ENCODE measurements around the gene TWF1. TPM values are rescaled to one million over a fixed set of nuclear protein-coding genes. Genes with fewer than 3 reads are reported as not detected.
A peak's percentile ranks its signal among the peaks of the same experiment; 100 is the strongest.
"Not testable (repeated sequence)": the region's sequence is repeated elsewhere in the genome, so short reads cannot be mapped to it uniquely, and the experiment has no call there.

The TWF1 gene
- total RNA-seq, 1 donor from 2014 or later: 164 TPM

- ATAC-seq: peak; percentile 34
These were observed 813 bp downstream of the TWF1 start for GRCh38 chr12:43805149-43805859.

DNA sequence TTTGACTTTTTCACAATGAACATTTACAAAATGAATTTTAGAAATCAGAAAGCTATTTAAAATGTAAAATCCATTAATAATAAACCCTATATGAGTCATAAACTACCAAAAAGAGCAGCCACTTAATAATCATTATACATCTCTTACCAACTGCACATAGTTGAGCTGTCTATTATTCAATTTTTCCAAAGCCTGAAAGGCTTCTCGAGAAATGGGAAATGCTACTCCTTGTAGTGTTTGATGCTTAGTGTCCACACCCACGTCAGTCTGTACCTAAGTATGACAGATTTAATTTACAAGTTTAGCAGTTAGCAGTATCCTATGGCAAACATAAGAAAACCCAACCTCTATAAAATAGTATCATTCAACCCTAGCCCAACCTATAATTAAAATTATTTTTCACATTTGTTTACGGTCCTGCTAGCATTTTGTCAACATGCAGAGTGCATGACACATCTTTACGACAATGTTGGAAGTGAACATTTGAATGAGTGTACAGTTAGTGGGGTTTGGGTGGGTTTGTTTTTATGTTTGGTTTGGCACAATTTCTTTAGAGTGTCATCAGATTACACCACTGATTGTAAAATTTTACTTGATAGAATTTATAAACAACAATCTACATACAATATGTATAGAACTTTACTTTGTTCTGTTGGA is 8.4 kb downstream of the TWF1 start:
- no peak for ATAC-seq

DNA sequence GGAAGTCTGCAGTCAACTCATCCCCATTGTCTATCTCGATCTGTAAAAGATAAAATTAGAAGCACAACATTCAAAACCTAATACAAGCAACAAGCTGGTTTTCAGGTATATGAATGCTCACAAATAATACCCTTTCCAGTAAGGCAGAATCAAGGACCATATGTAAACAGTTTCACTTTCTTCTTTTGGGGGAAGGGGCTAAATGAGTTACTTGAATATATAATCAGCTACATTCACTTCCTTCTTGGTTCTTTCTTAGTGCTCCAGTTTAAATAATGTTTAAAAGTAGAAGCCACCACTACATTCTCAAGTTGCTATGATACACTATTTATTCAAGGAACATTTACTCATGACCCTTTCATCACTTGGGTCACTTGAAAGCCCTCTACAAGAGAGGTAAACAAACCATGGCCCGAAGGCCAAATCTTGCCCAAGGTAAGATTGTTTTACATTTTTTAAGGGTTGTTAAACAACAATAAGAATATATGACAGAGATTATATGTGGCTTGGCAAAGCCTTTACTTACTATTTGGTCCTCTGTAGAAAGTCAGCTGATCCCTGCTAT is 10.3 kb downstream of the TWF1 start:
- ATAC-seq: no peak

- ATAC-seq: no peak
These were observed 16.2 kb downstream of the TWF1 start for GRCh38 chr12:43789941-43790340.

DNA sequence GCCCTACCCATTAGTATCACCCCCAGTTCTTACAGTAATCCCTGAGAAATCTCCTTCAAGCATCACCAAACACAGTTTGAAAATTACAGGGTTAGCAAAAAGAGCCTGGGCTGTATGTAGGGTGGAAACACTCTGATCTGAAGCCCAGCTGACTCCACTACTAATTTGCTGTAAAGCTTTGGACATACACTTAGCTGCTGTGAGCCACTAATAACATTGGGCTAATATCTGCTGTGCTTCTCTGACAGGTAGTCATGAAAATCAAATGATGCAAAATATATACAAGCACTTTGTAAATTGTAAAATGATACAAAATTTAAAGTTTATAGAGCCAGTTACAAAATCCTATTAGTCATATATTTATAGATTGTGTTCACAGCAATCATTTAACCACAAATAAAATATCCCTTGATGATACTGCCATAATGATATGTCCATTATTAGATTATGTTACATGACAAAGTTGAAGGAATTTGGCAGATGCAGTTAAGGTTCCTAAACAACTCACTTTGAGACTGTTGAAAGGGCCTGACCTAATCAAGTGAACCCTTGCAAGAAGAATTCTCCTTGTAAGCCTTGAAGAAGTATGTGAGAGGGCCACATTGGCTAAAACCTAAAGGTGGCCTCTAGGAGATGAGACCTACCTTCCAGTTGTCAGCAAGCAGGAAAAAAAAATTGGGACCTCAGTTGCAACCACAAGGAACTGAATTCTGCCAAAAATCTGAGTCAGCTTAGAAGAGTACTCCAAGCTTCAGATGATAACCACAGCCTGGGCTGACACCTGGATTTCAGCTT is 19.0 kb downstream of the TWF1 start:
- no peak for ATAC-seq

DNA sequence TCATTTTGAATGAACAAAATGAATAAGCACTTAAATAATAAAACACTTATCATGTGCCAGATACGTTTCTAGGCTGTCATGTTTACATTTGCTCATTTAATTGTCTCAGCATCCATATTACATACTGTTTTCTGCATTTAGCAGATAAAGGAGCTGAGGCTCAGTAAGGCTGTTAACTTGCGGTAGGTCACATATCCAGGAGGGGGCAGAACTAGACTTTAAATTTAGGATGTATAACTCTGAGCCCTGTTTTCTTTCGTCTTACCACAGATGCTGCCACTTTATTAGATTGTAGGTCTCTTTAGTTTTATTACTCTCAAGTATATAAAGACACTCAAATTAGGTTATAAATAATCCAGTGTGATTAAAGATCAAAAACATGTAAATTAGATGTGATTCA is 29.6 kb downstream of the TWF1 start:
- peak; percentile 54 for ATAC-seq

- ATAC-seq: no peak
These were observed 39.8 kb downstream of the TWF1 start for GRCh38 chr12:43766291-43766690.

DNA sequence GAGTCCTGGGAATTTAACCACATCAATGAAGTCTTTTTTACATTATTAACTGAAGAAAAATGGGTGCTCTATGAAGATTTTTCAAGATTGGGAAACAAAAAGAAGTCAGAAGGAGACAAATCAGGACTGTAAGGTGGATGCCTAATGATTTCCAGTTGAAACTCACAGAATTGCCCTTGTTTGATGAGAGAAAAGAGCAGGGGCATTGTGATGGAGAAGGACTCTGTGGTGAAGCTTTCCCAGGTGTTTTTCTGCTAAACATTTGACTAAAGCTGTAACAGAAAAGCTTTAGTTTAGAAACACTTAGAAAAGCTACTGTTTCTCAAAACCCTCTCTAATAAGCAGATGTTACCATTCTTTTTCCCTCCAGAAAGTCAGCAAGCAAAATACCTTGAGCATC is 41.6 kb downstream of the TWF1 start:
- ATAC-seq: no peak

DNA sequence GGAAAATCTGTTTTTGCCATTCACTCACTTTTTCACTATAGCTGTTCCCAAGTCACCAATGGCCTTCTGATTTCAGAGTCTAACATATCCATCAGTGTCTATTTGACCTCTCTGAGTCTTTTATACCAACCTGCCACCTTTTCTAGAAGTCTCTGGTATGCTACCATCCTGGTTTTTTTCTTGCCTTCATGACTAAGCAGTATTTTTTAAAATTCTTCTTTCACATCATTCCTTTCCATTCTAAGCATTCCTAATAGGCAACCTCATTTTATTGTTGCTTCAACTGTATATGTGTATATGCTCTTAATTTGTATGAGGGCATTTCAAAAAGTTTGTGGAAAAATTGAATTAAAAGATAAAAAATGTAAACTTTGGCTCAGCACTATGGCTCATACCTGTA is 42.3 kb downstream of the TWF1 start:
- ATAC-seq: no peak

DNA sequence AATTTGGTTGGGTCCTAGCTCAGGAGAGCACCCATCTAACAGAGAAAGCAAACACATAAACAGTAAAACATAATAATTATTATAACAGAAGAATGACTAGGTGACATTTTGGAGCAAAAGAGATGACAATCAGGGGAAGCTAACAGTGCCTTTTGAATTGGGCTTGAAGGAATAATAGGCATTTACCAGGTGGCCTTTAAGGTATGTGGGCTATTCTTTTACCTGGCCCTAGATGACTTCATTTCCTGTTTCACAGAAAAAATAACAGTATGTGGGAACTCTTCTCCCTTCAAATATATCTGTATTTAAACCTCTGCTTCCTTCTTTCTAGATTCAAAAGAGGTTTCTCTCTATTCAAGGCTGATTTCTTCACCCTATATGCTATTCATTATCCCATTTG is 43.5 kb downstream of the TWF1 start:
- no peak for ATAC-seq

GRCh38 chr12:43761500-43761899 is 44.6 kb downstream of the TWF1 start:
- ATAC-seq: no peak

DNA sequence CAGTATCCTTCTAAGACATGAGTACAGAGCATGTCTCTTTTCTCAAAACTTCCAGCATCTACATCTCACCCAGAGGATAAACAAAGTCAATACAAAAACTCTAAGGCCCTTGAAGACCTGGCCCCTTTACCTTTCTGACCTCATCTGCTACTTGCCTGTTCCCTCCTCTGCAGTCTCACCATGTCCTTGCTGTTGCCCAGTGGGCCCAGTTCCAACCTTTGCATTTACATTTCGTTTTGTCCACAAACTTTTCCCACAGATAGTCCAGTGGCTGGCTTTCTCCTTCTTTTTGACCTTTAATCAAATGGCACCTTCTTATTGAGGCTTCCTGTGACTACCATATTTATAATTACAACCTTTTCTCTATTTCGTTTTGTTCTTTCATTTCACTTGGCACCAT is 45.7 kb downstream of the TWF1 start:
- ATAC-seq: no peak

DNA sequence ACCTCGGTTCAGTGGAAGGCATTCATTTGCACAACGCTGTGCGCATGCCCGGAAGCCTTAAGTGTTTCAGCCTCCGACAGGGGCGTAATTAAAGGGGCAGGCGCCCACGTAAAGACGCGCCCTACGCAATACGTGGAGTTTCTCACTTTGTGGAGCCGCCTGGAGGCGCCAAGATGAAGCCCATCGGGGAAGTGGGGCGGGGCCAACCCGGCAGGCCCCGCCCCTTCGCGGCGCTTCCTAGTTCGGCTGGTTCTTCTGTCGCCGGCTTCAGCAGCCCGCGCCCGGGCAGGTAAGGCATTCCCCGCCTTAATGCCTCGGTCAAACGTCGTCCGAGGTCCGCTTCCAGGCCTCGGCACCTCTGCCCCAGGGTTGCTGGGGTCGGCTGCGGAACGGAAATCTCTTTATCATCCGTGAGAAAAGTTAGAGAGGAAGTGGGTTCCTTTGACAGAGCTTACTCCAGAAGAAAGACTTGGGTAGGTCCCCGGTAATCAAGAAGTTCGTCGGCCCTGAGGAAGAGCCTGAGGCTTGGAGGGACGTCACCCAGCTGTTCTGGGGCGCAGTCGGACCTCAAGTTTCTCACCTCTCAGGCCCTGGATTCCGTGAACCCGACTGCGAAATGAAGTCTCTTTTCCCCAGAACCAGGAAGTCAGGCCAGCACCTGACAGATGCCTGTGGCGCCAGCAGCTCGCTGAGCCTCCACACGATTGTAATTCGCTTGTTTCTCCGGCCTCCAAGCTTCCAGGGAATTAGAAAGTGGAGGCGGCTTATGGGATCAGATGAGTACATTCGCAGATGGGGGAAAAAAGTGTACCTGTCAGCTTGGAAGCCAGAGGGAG is 47.2 kb downstream of the TWF1 start, which contains the start of the genes IRAK4 and PUS7L:
TSS of gene IRAK4 (plus strand) at position 224 of the 836 bp plus-strand sequence. CDS start 9,161 bp downstream, outside the sequence.
TSS of gene PUS7L (minus strand) at position 63 of the 836 bp plus-strand sequence. CDS start 3,545 bp downstream, outside the sequence.
- peak; percentile 98 for ATAC-seq

- ATAC-seq: peak; percentile 19
These were observed 47.8 kb downstream of the TWF1 start for GRCh38 chr12:43758247-43758727.

- no peak for ATAC-seq
These were observed 52.1 kb downstream of the TWF1 start for GRCh38 chr12:43754015-43754414.

DNA sequence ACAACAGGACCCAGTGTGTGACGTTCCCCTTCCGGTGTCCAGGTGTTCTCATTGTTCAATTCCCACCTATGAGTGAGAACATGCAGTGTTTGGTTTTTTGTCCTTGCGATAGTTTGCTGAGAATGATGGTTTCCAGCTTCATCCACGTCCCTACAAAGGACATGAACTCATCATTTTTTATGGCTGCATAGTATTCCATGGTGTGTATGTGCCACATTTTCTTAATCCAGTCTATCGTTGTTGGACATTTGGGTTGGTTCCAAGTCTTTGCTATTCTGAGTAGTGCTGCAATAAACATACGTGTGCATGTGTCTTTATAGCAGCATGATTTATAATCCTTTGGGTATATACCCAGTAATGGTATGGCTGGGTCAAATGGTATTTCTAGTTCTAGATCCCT is 54.8 kb downstream of the TWF1 start:
- not testable (repeated sequence) for ATAC-seq

GRCh38 chr12:43750814-43751213 is 55.3 kb downstream of the TWF1 start:
- no peak for ATAC-seq

DNA sequence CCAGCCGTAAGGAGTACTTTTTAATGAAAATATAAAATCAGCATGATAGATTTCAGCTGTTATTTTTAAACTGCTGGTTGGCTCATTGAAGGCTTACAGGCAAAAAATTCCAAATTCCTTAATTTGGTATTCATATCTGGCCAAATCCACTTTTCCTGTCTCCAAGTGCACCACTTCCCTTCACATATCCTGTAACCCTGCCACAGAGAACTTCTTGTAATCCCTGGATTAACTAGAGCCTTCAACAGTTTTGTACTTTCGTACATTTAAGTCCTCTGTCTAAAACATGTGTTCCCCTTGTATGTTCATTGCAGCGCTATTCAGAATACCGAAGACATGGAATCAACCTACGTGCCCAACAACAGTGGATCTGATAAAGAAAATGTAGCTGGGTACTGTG is 57.1 kb downstream of the TWF1 start:
- ATAC-seq: no peak

DNA sequence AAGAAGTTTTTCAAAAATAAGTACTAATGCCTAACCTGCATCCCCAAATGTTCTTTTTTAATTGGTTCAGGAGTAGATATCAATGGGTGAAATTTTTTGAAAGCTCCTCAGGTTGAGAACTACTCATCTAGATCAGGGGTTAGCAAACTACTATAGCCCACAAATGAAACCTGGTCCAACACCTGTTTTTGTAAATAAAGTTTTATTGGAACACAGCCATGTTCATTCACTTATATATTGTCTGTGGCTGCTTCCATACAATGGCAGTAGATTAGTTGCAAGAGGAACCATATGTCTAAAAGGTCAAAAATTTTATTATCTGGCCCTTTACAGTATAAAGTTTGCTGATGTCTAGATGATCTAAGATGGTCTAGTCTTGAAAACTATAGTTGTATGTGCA is 61.3 kb downstream of the TWF1 start:
- ATAC-seq: no peak

Measured in esophagus mucosa (tissue), 1 donor.